Activated CD4-positive, alpha-beta T cell treated with anti-CD3 and anti-CD28 coated beads for 36 hours (primary cell): Measurements from ENCODE around the gene TANGO6. TPM values are rescaled to one million over a fixed set of nuclear protein-coding genes. Genes with fewer than 3 reads are reported as not detected.

Source experiments
- ATAC-seq: fragments of 200-7000 bp; cut with Tn5 transposase; one replicate; pipeline ENCODE4 v1.10.0; 2021; ENCODE audit warnings: mild to moderate bottlenecking, moderate library complexity
- CTCF ChIA-PET: fragments of 350-600 bp; sonication (Branson Sonifier 250); formaldehyde crosslinking; loops from one replicate; lab custom pipeline; 2021; ENCODE audit warnings: antibody characterized with exemption; lab: Charles Lee
- POLR2A ChIA-PET: fragments of 350-600 bp; sonication (Branson Sonifier 250); formaldehyde crosslinking; loops from one replicate; lab custom pipeline; 2021; ENCODE audit warnings: antibody characterized with exemption, inconsistent platforms; lab: Charles Lee
- DNase-seq: peaks from one replicate; pipeline ENCODE4 v3.0.0-alpha.2; 2020
- H3K27ac Mint-ChIP-seq: one replicate; pipeline ENCODE4 v1.8.0; 2021; ENCODE audit warnings: mixed read lengths
- H3K27me3 Mint-ChIP-seq: one replicate; pipeline ENCODE4 v1.8.0; 2021; ENCODE audit warnings: mixed read lengths
- H3K36me3 Mint-ChIP-seq: one replicate; pipeline ENCODE4 v1.8.0; 2021; ENCODE audit warnings: low read depth, mixed read lengths
- H3K4me1 Mint-ChIP-seq: one replicate; pipeline ENCODE4 v1.8.0; 2021; ENCODE audit warnings: mixed read lengths
- H3K4me3 Mint-ChIP-seq: one replicate; pipeline ENCODE4 v1.8.0; 2021; ENCODE audit warnings: mild to moderate bottlenecking, moderate library complexity, mixed read lengths
- H3K9me3 Mint-ChIP-seq: one replicate; pipeline ENCODE4 v1.8.0; 2021; ENCODE audit warnings: low read depth, mixed read lengths
- intact Hi-C, 2 experiments: fragments of 100-400 bp; cut with DNase I in 1 of 2; cut with micrococcal nuclease in 1 of 2; formaldehyde crosslinking; loops; one replicate each; pipeline versions ENCODE4 v1.14.2 to v1.15.1; 2022 to 2024; cut with DNase I, micrococcal nuclease
- total RNA-seq, 2 experiments: library from RNA; stranded (reverse); gene quantifications; one replicate each; pipeline ENCODE4 v1.2.3, GENCODE V29; 2021

The TANGO6 gene
- total RNA-seq, 2 experiments from 2014 or later, result 29.7 to 31.2 TPM

GRCh38 chr16:69106491-69107315, 263.4 kb downstream of the TANGO6 start:
- peaks cover 24% of the 10 kb centered on the region for H3K27me3 Mint-ChIP-seq
- H3K9me3 Mint-ChIP-seq, result no peaks in the 10 kb centered on the region
- H3K4me1 Mint-ChIP-seq, result peaks cover 16% of the 10 kb centered on the region
- ChIA-PET CTCF (interaction anchor here (0.5 to 2.2 kb wide), 6 partner anchors 17 to 579 kb away, joined by 3 to 17 read pairs (median 4); no protein-coding TSS in a partner anchor), POLR2A (interaction anchor here (0.8 kb wide), 2 partner anchors 18 to 441 kb away, joined by 3 read pairs; no protein-coding TSS in a partner anchor)
- ATAC-seq, result no peak
- intact Hi-C loops, result loop anchor here (5.0 to 10.0 kb wide), 4 partner anchors 204 to 514 kb away; no protein-coding TSS in a partner anchor
- H3K4me3 Mint-ChIP-seq, result peak overlapping the region; percentile 49
- peaks cover 10% of the 10 kb centered on the region for H3K36me3 Mint-ChIP-seq
- H3K27ac Mint-ChIP-seq, result no peak overlapping the region
- peak; percentile 14 for DNase-seq

DNA sequence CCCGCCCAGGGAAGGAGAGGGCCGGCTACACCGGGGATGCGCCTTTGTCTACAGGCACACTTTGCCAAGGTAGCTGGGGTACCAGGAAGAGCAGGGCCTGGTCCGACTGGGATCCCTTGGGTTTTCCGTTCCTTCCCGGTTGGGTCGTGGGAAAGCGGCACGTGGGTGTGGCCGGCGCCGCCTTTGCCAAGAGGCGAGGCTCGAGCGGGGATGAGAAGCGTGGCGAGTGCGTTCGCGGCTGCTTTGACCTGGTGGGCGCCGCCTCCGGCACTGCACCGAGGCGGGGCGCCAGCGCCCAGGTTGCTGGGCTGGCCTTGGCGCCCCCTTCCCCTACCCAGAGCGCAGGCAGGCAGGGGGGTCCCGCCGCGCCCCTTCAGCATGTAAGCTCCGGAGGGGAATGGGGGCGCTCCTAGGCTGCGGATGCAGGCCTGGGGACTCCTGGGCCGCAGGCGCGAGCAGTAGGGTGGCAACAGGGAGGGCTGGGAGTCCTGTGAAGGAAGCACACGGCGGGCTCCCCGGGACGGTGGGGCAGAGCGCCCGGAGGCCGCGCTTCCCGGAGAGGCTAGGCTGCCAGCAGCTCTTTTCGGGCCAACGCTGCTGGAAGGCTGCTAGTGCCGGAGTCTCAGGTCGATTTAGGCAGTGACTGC, 264.1 kb downstream of the TANGO6 start:
- ATAC-seq, result no peak
- ChIA-PET POLR2A (no interaction called here), CTCF (interaction anchor here (0.5 to 1.6 kb wide), 3 partner anchors 13 to 295 kb away, joined by 4 to 5 read pairs (median 4); no protein-coding TSS in a partner anchor)
- H3K27me3 Mint-ChIP-seq, result peaks cover 24% of the 10 kb centered on the region
- H3K4me3 Mint-ChIP-seq, result peak overlapping the region; percentile 49
- H3K4me1 Mint-ChIP-seq, result peaks cover 16% of the 10 kb centered on the region
- intact Hi-C loops, result loop anchor here (5.0 to 10.0 kb wide), 4 partner anchors 205 to 515 kb away; no protein-coding TSS in a partner anchor
- peaks cover 10% of the 10 kb centered on the region for H3K36me3 Mint-ChIP-seq
- no peaks in the 10 kb centered on the region for H3K9me3 Mint-ChIP-seq
- peak; percentile 23 for DNase-seq
- H3K27ac Mint-ChIP-seq, result no peak overlapping the region

DNA sequence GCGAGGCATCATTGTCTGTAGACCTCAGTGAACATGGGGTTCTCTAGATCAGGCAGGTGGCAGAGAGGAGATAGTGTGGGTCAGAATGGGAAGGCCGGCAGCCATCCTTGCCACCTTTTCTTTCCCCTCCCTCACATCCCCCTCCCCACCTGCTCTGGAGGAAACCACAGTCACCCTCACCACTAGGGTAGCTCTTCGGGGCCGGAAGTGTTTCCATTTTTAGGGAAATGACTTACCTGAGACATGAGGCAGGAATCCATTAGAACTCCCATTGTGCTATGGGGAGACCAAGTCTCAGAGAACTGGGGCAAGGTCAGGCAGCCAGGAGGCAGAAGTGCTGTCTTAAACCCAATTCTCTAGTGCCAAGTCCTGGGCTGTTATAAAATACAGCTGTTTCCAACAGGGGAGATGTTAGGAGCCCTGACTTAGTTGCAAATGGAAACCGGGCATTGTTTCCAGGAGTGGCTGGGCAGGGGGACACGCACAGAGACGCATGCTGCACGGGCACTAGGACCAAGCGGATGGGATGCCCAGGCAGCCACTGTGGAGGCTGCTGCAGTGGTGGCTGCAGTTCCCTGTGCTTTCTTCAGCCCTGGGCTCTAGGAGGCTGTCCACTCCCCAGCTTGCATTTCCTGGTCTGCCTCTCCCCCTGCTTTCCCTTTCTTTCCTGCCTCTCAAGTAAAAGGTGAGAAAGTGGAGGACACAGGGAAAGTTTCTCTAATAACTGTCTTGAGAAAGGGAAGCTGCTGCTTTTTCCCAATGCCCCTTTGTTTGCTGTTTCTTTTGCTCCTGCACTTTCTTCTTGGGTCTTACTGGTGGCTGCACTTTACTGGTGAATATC, 265.0 kb downstream of the TANGO6 start:
- Mint-ChIP-seq H3K4me1 (peaks cover 16% of the 10 kb centered on the region), H3K9me3 (no peaks in the 10 kb centered on the region), H3K36me3 (peaks cover 10% of the 10 kb centered on the region), H3K4me3 (no peak overlapping the region), H3K27ac (no peak overlapping the region), H3K27me3 (peaks cover 24% of the 10 kb centered on the region)
- DNase-seq, result no peak
- ChIA-PET POLR2A (no interaction called here), CTCF (interaction anchor here (0.7 to 1.6 kb wide), 3 partner anchors 11 to 15 kb away, joined by 3 to 5 read pairs (median 4); no protein-coding TSS in a partner anchor)
- no peak for ATAC-seq
- intact Hi-C loops, result loop anchor here (5.0 to 10.0 kb wide), 4 partner anchors 206 to 516 kb away; no protein-coding TSS in a partner anchor

DNA sequence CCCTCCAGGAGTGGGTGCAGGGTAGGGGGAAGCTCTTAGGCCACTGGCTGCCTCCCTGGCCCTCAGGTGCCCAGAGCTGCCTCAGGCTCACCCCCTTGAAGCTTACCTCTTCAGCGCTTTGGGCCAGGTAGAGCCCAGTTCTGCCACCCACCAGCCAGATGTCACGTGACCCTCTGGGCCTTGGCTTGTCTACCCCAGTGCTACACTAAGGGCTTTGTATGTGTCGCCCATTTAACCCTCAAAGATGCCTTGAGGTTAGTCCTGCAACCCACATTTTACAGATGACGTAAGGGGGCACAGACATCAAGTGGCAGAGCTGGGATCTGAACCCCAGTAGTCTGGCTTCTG, 265.5 kb downstream of the TANGO6 start:
- Mint-ChIP-seq H3K4me1 (peaks cover 16% of the 10 kb centered on the region), H3K27ac (no peak overlapping the region), H3K27me3 (peaks cover 24% of the 10 kb centered on the region), H3K9me3 (no peaks in the 10 kb centered on the region), H3K36me3 (peaks cover 10% of the 10 kb centered on the region), H3K4me3 (no peak overlapping the region)
- CTCF ChIA-PET, result interaction anchor here (0.7 to 1.3 kb wide), 2 partner anchors 10 to 14 kb away, joined by 3 to 4 read pairs; no protein-coding TSS in a partner anchor
- no peak for ATAC-seq
- DNase-seq, result no peak
- intact Hi-C loops, result loop anchor here (5.0 to 10.0 kb wide), 4 partner anchors 207 to 517 kb away; no protein-coding TSS in a partner anchor
- POLR2A ChIA-PET, result no interaction called here

GRCh38 chr16:69109486-69110270, 266.3 kb downstream of the TANGO6 start:
- intact Hi-C loops, result loop anchor here (5.0 to 10.0 kb wide), 4 partner anchors 207 to 517 kb away; no protein-coding TSS in a partner anchor
- Mint-ChIP-seq H3K36me3 (peaks cover 10% of the 10 kb centered on the region), H3K4me1 (peaks cover 16% of the 10 kb centered on the region), H3K27me3 (peaks cover 22% of the 10 kb centered on the region), H3K9me3 (no peaks in the 10 kb centered on the region), H3K4me3 (no peak overlapping the region), H3K27ac (no peak overlapping the region)
- ATAC-seq (no peak), DNase-seq (no peak)
- ChIA-PET POLR2A (no interaction called here), CTCF (interaction anchor here (0.8 to 5.4 kb wide), 2 partner anchors 14 to 820 kb away, joined by 3 to 59 read pairs; no protein-coding TSS in a partner anchor)

GRCh38 chr16:69110406-69110805, 267.1 kb downstream of the TANGO6 start:
- ChIA-PET CTCF (interaction anchor here (0.5 to 5.4 kb wide), 2 partner anchors 13 to 132 kb away, joined by 3 to 59 read pairs; no protein-coding TSS in a partner anchor), POLR2A (no interaction called here)
- Mint-ChIP-seq H3K27me3 (peaks cover 18% of the 10 kb centered on the region), H3K4me3 (no peak overlapping the region), H3K4me1 (peaks cover 13% of the 10 kb centered on the region), H3K36me3 (peaks cover 10% of the 10 kb centered on the region), H3K9me3 (no peaks in the 10 kb centered on the region), H3K27ac (no peak overlapping the region)
- DNase-seq (no peak), ATAC-seq (no peak)
- intact Hi-C loops, result no loop called here

- Mint-ChIP-seq H3K4me3 (no peak overlapping the region), H3K36me3 (peaks cover 10% of the 10 kb centered on the region), H3K27me3 (peaks cover 14% of the 10 kb centered on the region), H3K27ac (no peak overlapping the region), H3K4me1 (peaks cover 11% of the 10 kb centered on the region), H3K9me3 (no peaks in the 10 kb centered on the region)
- POLR2A ChIA-PET, result no interaction called here
- ATAC-seq (no peak), DNase-seq (no peak)
- CTCF ChIA-PET, result interaction anchor here (0.6 to 5.4 kb wide), 4 partner anchors 12 to 520 kb away, joined by 3 to 59 read pairs (median 4); no protein-coding TSS in a partner anchor
- intact Hi-C loops, result no loop called here
Measured at GRCh38 chr16:69111216-69111875, 268.0 kb downstream of the TANGO6 start.

GRCh38 chr16:69111876-69112230, 268.5 kb downstream of the TANGO6 start:
- no peak for DNase-seq
- ATAC-seq, result no peak
- H3K36me3 Mint-ChIP-seq, result peaks cover 11% of the 10 kb centered on the region
- H3K4me1 Mint-ChIP-seq, result peaks cover 9% of the 10 kb centered on the region
- peaks cover 12% of the 10 kb centered on the region for H3K27me3 Mint-ChIP-seq
- ChIA-PET POLR2A (no interaction called here), CTCF (interaction anchor here (0.6 to 5.4 kb wide), 5 partner anchors 11 to 521 kb away, joined by 3 to 59 read pairs (median 4); no protein-coding TSS in a partner anchor)
- H3K27ac Mint-ChIP-seq, result no peak overlapping the region
- intact Hi-C loops, result no loop called here
- no peak overlapping the region for H3K4me3 Mint-ChIP-seq
- no peaks in the 10 kb centered on the region for H3K9me3 Mint-ChIP-seq

GRCh38 chr16:69112285-69113129, 269.2 kb downstream of the TANGO6 start:
- intact Hi-C loops, result no loop called here
- peak; percentile 79 for DNase-seq
- Mint-ChIP-seq H3K27me3 (peaks cover 8% of the 10 kb centered on the region), H3K4me1 (peaks cover 4% of the 10 kb centered on the region), H3K4me3 (no peak overlapping the region), H3K36me3 (peaks cover 17% of the 10 kb centered on the region), H3K9me3 (no peaks in the 10 kb centered on the region), H3K27ac (no peak overlapping the region)
- ChIA-PET POLR2A (no interaction called here), CTCF (interaction anchor here (0.5 to 5.4 kb wide), 20 partner anchors 11 to 522 kb away, joined by 3 to 59 read pairs (median 3); partner anchors contain the start of gene SNTB2)
- peak; percentile 85 for ATAC-seq
